ENCODE measurements around the gene ENOX1. TPM values are rescaled to one million over a fixed set of nuclear protein-coding genes. Genes with fewer than 3 reads are reported as not detected.
A peak's percentile ranks its signal among the peaks of the same experiment; 100 is the strongest.

ENOX1 gene
- total RNA-seq, 1 donor from 2014 or later: 0.79 TPM

DNA sequence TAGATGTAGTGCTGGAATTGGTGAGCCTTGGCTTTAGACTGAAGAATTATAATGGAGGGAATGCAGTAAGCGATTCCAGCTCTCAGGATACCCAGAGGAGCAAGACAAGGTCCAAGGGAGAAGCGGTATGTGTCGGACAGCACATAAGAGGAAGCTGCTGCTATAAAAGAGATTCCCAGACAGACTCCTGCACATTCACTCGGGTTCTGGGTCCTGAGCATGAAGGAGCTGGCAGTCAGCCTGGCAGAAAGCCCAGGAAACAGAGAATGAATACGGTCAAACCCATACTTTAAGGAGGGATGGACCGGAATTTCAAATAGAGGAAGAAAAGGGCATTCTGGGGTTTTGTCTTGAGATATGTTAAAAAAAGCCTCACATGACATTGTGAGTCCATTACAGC lies 455.1 kb downstream of the ENOX1 start:
- Histone ChIP-seq H3K4me3 (ENCODE audit: low read depth, low read length) (no peak overlapping the region), H3K36me3 (ENCODE audit: control insufficient read depth, insufficient read depth, low read length) (no peaks in the 10 kb centered on the region), H3K27me3 (ENCODE audit: control insufficient read depth, insufficient read depth, low read length) (no peaks in the 10 kb centered on the region)
- FAIRE-seq: no peak
- TF ChIP-seq, protein P1, sequence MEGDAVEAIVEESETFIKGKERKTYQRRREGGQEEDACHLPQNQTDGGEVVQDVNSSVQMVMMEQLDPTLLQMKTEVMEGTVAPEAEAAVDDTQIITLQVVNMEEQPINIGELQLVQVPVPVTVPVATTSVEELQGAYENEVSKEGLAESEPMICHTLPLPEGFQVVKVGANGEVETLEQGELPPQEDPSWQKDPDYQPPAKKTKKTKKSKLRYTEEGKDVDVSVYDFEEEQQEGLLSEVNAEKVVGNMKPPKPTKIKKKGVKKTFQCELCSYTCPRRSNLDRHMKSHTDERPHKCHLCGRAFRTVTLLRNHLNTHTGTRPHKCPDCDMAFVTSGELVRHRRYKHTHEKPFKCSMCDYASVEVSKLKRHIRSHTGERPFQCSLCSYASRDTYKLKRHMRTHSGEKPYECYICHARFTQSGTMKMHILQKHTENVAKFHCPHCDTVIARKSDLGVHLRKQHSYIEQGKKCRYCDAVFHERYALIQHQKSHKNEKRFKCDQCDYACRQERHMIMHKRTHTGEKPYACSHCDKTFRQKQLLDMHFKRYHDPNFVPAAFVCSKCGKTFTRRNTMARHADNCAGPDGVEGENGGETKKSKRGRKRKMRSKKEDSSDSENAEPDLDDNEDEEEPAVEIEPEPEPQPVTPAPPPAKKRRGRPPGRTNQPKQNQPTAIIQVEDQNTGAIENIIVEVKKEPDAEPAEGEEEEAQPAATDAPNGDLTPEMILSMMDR (IDR thresholded peaks at IDR 0.05; ENCODE audit: insufficient read depth, low read length, severe bottlenecking): no peak
- peak; percentile 35 for DNase-seq (ENCODE audit: low read depth)

DNA sequence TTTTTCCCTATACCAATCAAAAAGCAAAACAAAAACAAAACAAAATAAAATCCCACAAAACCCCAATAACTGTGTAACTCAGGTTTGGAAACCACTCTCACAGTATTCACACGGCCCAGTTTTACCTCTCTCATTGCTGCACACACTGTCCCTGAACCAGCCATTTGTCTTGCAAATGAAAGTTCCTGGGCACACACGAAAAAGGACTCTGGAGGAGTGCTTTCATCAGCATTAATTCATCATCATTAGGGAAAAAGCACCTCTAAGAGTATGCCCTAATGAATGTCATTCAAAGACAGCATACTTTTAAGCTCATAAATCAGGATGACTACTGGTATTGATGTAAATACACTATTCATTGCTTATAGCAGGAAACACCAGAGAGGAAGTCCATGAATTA lies 457.1 kb downstream of the ENOX1 start:
- FAIRE-seq: no peak
- Histone ChIP-seq H3K36me3 (ENCODE audit: control insufficient read depth, insufficient read depth, low read length) (no peaks in the 10 kb centered on the region), H3K27me3 (ENCODE audit: control insufficient read depth, insufficient read depth, low read length) (no peaks in the 10 kb centered on the region), H3K4me3 (ENCODE audit: low read depth, low read length) (no peak overlapping the region)
- TF ChIP-seq, protein P1 (IDR thresholded peaks at IDR 0.05; ENCODE audit: insufficient read depth, low read length, severe bottlenecking): no peak
- DNase-seq (ENCODE audit: low read depth): no peak

DNA sequence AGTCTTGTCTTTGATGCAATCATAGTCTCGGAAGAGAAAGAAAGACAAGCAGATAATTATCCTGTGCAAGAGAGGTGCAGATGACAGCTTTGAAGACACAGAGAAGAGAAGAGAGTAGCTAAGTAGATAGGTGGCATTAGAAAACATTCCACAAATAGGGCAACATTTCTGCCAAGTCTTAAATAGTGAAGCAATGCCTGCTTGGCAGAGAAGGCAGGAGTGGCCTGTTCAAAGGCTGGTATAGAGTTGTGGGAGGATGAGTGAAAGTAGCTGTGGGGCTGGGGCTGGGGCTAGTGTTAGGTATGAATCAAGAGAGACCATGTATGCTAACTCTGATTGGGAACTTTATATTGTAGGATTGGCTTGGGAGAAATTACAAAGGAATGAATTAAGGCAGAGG lies 457.9 kb downstream of the ENOX1 start:
- Histone ChIP-seq H3K36me3 (ENCODE audit: control insufficient read depth, insufficient read depth, low read length) (no peaks in the 10 kb centered on the region), H3K4me3 (ENCODE audit: low read depth, low read length) (no peak overlapping the region), H3K27me3 (ENCODE audit: control insufficient read depth, insufficient read depth, low read length) (no peaks in the 10 kb centered on the region)
- TF ChIP-seq, protein P1 (IDR thresholded peaks at IDR 0.05; ENCODE audit: insufficient read depth, low read length, severe bottlenecking): no peak
- FAIRE-seq: no peak
- DNase-seq (ENCODE audit: low read depth): no peak

DNA sequence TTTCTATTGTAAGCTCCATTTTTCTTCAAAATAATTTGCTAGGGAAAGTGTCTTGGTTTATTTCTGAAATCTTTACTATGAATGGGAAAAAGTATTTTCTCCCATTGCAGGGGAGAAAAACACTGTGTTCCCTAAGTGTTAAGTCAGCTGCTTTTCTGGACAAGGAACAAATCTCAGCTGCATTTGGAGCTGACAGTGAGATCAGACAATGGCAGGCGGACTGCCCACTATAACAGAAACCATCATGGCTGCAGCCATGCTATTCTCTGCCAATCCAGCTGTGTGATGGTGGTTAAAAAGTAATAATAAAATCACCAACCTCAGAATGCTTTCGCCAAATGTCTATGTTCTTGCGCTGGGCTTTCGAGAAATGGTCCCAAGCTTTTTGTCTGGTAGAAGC lies 460.7 kb downstream of the ENOX1 start:
- TF ChIP-seq, protein P1 (IDR thresholded peaks at IDR 0.05; ENCODE audit: insufficient read depth, low read length, severe bottlenecking): no peak
- no peak overlapping the region for H3K4me3 ChIP-seq (ENCODE audit: low read depth, low read length)
- DNase-seq (ENCODE audit: low read depth) (no peak), FAIRE-seq (no peak)
- H3K27me3 ChIP-seq (ENCODE audit: control insufficient read depth, insufficient read depth, low read length): no peaks in the 10 kb centered on the region
- H3K36me3 ChIP-seq (ENCODE audit: control insufficient read depth, insufficient read depth, low read length): no peaks in the 10 kb centered on the region

DNA sequence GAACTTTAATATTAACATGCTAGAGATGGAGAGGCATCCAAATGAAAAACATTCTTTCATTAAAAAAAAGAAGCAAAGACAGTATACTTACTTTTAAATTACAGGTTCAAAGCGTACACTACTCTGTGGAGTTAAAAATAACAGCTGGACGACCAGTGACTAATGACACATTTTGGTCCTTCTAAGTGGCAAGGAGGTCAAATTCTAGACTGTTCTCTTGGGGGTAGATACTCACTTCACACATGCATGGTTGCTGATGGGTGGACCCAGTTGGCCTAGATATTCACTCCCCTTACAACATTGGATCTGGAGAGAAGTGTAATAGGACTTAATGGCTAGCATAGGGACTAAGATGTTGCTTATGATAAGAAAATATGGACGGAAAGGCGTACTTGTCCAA lies 461.1 kb downstream of the ENOX1 start:
- DNase-seq (ENCODE audit: low read depth): no peak

DNA sequence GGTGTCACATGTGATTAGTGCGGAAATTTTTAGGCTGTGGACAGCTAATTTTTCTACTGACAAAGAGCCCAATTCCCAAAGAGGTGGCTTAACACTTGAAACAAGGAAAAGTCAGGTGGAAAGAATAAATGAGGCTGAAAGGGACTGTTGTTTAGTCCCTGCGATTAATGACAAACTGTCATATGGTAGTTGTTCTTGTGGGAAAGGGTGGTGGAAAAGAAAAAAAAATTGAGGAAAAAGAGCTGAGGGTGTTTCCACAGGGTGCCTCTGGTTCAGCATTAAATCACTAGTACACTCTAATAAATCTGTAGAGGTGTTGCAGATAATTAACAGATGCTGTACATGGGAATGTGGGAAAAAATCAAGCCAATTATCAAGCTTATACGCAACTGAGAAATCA lies 462.6 kb downstream of the ENOX1 start:
- H3K36me3 ChIP-seq (ENCODE audit: control insufficient read depth, insufficient read depth, low read length): no peaks in the 10 kb centered on the region
- TF ChIP-seq, protein P1 (IDR thresholded peaks at IDR 0.05; ENCODE audit: insufficient read depth, low read length, severe bottlenecking): no peak
- DNase-seq (ENCODE audit: low read depth): no peak
- H3K4me3 ChIP-seq (ENCODE audit: low read depth, low read length): no peak overlapping the region
- FAIRE-seq: no peak
- H3K27me3 ChIP-seq (ENCODE audit: control insufficient read depth, insufficient read depth, low read length): no peaks in the 10 kb centered on the region

More for the DNA sequence above, 461.1 kb downstream of the ENOX1 start:
- no peak for FAIRE-seq
- TF ChIP-seq, protein P1 (IDR thresholded peaks at IDR 0.05; ENCODE audit: insufficient read depth, low read length, severe bottlenecking): no peak
- no peaks in the 10 kb centered on the region for H3K27me3 ChIP-seq (ENCODE audit: control insufficient read depth, insufficient read depth, low read length)
- H3K36me3 ChIP-seq (ENCODE audit: control insufficient read depth, insufficient read depth, low read length): no peaks in the 10 kb centered on the region
- H3K4me3 ChIP-seq (ENCODE audit: low read depth, low read length): no peak overlapping the region

Data from bronchial epithelial cell (primary cell).